ENCODE data around the gene DARS1. TPM values are rescaled to one million over a fixed set of nuclear protein-coding genes. Genes with fewer than 3 reads are reported as not detected.
"Not testable (repeated sequence)": the region's sequence is repeated elsewhere in the genome, so short reads cannot be mapped to it uniquely, and the experiment has no call there.

Gene DARS1
- total RNA-seq, 2 experiments from 2014 or later = 174 to 190 TPM

GRCh38 chr2:135980434-135981079, 4.9 kb downstream of the DARS1 start:
- Mint-ChIP-seq H3K27me3 (no peaks in the 10 kb centered on the region), H3K4me3 (no peak overlapping the region), H3K36me3 (ENCODE audit: low read depth) (peaks cover 69% of the 10 kb centered on the region), H3K27ac (peak overlapping the region; percentile 52), H3K4me1 (peaks cover 54% of the 10 kb centered on the region), H3K9me3 (ENCODE audit: low read depth) (no peaks in the 10 kb centered on the region)
- CTCF ChIA-PET = interaction anchor here (0.6 kb wide), 1 partner anchor 362 kb away, joined by 3 read pairs; no protein-coding TSS in a partner anchor
- DNase-seq (no peak), ATAC-seq (no peak)
- intact Hi-C loops (cut with DNase I, micrococcal nuclease) = no loop called here
- POLR2A ChIA-PET = no interaction called here

- CTCF ChIA-PET = interaction anchor here (1.4 to 2.0 kb wide), 3 partner anchors 9 to 62 kb away, joined by 4 to 10 read pairs (median 5); no protein-coding TSS in a partner anchor
- Mint-ChIP-seq H3K36me3 (ENCODE audit: low read depth) (peaks cover 73% of the 10 kb centered on the region), H3K9me3 (ENCODE audit: low read depth) (no peaks in the 10 kb centered on the region), H3K4me1 (peaks cover 52% of the 10 kb centered on the region), H3K4me3 (no peak overlapping the region), H3K27me3 (no peaks in the 10 kb centered on the region), H3K27ac (no peak overlapping the region)
- POLR2A ChIA-PET = no interaction called here
- ATAC-seq = no peak
- intact Hi-C loops (cut with DNase I, micrococcal nuclease) = no loop called here
- no peak for DNase-seq
These were observed 9.7 kb downstream of the DARS1 start for GRCh38 chr2:135975702-135976101.

- peaks cover 46% of the 10 kb centered on the region for H3K4me1 Mint-ChIP-seq
- no peak for ATAC-seq
- H3K9me3 Mint-ChIP-seq (ENCODE audit: low read depth) = no peaks in the 10 kb centered on the region
- no peaks in the 10 kb centered on the region for H3K27me3 Mint-ChIP-seq
- H3K27ac Mint-ChIP-seq = no peak overlapping the region
- CTCF ChIA-PET = no interaction called here
- H3K36me3 Mint-ChIP-seq (ENCODE audit: low read depth) = peaks cover 70% of the 10 kb centered on the region
- H3K4me3 Mint-ChIP-seq = no peak overlapping the region
- DNase-seq = no peak
- intact Hi-C loops (cut with DNase I, micrococcal nuclease) = no loop called here
- POLR2A ChIA-PET = interaction anchor here (0.7 kb wide), 1 partner anchor 21 kb away, joined by 9 read pairs; no protein-coding TSS in a partner anchor
These were observed 11.4 kb downstream of the DARS1 start for GRCh38 chr2:135974036-135974435.

- H3K27ac Mint-ChIP-seq = no peak overlapping the region
- POLR2A ChIA-PET = no interaction called here
- intact Hi-C loops (cut with DNase I, micrococcal nuclease) = no loop called here
- H3K4me1 Mint-ChIP-seq = peaks cover 44% of the 10 kb centered on the region
- CTCF ChIA-PET = interaction anchor here (0.7 to 1.8 kb wide), 2 partner anchors 14 to 85 kb away, joined by 4 to 7 read pairs; no protein-coding TSS in a partner anchor
- H3K4me3 Mint-ChIP-seq = no peak overlapping the region
- peaks cover 61% of the 10 kb centered on the region for H3K36me3 Mint-ChIP-seq (ENCODE audit: low read depth)
- no peaks in the 10 kb centered on the region for H3K27me3 Mint-ChIP-seq
- H3K9me3 Mint-ChIP-seq (ENCODE audit: low read depth) = no peaks in the 10 kb centered on the region
- ATAC-seq = no peak
- DNase-seq = no peak
These were observed 15.6 kb downstream of the DARS1 start for GRCh38 chr2:135969655-135970387.

GRCh38 chr2:135965756-135966155, 19.7 kb downstream of the DARS1 start:
- intact Hi-C loops (cut with DNase I, micrococcal nuclease) = no loop called here
- Mint-ChIP-seq H3K4me1 (peaks cover 55% of the 10 kb centered on the region), H3K36me3 (ENCODE audit: low read depth) (peaks cover 49% of the 10 kb centered on the region), H3K9me3 (ENCODE audit: low read depth) (no peaks in the 10 kb centered on the region), H3K4me3 (no peak overlapping the region), H3K27me3 (no peaks in the 10 kb centered on the region), H3K27ac (no peak overlapping the region)
- ATAC-seq = no peak
- no peak for DNase-seq
- CTCF ChIA-PET = interaction anchor here (1.5 to 1.7 kb wide), 3 partner anchors 10 to 33 kb away, joined by 4 to 5 read pairs (median 5); no protein-coding TSS in a partner anchor
- POLR2A ChIA-PET = interaction anchor here (0.6 kb wide), 3 partner anchors 12 to 238 kb away, joined by 3 to 9 read pairs (median 4); no protein-coding TSS in a partner anchor

- H3K4me3 Mint-ChIP-seq; H3K9me3 Mint-ChIP-seq (ENCODE audit: low read depth); H3K27me3 Mint-ChIP-seq; CTCF ChIA-PET; intact Hi-C loops (cut with DNase I, micrococcal nuclease); POLR2A ChIA-PET; ATAC-seq; DNase-seq: not testable (repeated sequence)
- H3K36me3 Mint-ChIP-seq (ENCODE audit: low read depth) = peaks cover 48% of the 10 kb centered on the region
- H3K4me1 Mint-ChIP-seq = peaks cover 56% of the 10 kb centered on the region
- peak overlapping the region; percentile 42 for H3K27ac Mint-ChIP-seq
These were observed 21.0 kb downstream of the DARS1 start for GRCh38 chr2:135964404-135964803.

GRCh38 chr2:135963841-135964240, 21.6 kb downstream of the DARS1 start:
- ATAC-seq = no peak
- ChIA-PET POLR2A (no interaction called here), CTCF (interaction anchor here (1.1 to 1.5 kb wide), 2 partner anchors 49 to 418 kb away, joined by 3 to 4 read pairs; no protein-coding TSS in a partner anchor)
- Mint-ChIP-seq H3K27me3 (no peaks in the 10 kb centered on the region), H3K4me1 (peaks cover 56% of the 10 kb centered on the region), H3K36me3 (ENCODE audit: low read depth) (peaks cover 48% of the 10 kb centered on the region), H3K4me3 (no peak overlapping the region), H3K9me3 (ENCODE audit: low read depth) (no peaks in the 10 kb centered on the region), H3K27ac (no peak overlapping the region)
- no peak for DNase-seq
- intact Hi-C loops (cut with DNase I, micrococcal nuclease) = no loop called here

GRCh38 chr2:135962366-135963123, 22.9 kb downstream of the DARS1 start:
- DNase-seq = no peak
- ChIA-PET CTCF (interaction anchor here (1.1 to 1.5 kb wide), 3 partner anchors 17 to 420 kb away, joined by 3 to 4 read pairs (median 3); no protein-coding TSS in a partner anchor), POLR2A (interaction anchor here (0.7 kb wide), 1 partner anchor 22 kb away, joined by 3 read pairs; no protein-coding TSS in a partner anchor)
- peak overlapping the region; percentile 90 for H3K27ac Mint-ChIP-seq
- H3K36me3 Mint-ChIP-seq (ENCODE audit: low read depth) = peaks cover 44% of the 10 kb centered on the region
- intact Hi-C loops (cut with DNase I, micrococcal nuclease) = no loop called here
- H3K4me3 Mint-ChIP-seq = peak overlapping the region; percentile 10
- ATAC-seq = peak; percentile 71
- H3K4me1 Mint-ChIP-seq = peaks cover 55% of the 10 kb centered on the region
- no peaks in the 10 kb centered on the region for H3K9me3 Mint-ChIP-seq (ENCODE audit: low read depth)
- H3K27me3 Mint-ChIP-seq = no peaks in the 10 kb centered on the region

- CTCF ChIA-PET = interaction anchor here (1.2 to 1.7 kb wide), 3 partner anchors 11 to 421 kb away, joined by 5 to 9 read pairs (median 8); no protein-coding TSS in a partner anchor
- no peaks in the 10 kb centered on the region for H3K9me3 Mint-ChIP-seq (ENCODE audit: low read depth)
- peaks cover 47% of the 10 kb centered on the region for H3K36me3 Mint-ChIP-seq (ENCODE audit: low read depth)
- peaks cover 54% of the 10 kb centered on the region for H3K4me1 Mint-ChIP-seq
- peak overlapping the region; percentile 50 for H3K4me3 Mint-ChIP-seq
- no peaks in the 10 kb centered on the region for H3K27me3 Mint-ChIP-seq
- DNase-seq (no peak), ATAC-seq (peak; percentile 63)
- H3K27ac Mint-ChIP-seq = peak overlapping the region; percentile 90
- intact Hi-C loops (cut with DNase I, micrococcal nuclease) = loop anchor here in 1 of 2 experiments (2.0 kb wide), 1 partner anchor 24 kb away; the partner anchor contains the start of gene DARS1
- POLR2A ChIA-PET = interaction anchor here (0.5 to 1.2 kb wide), 4 partner anchors 11 to 1012 kb away, joined by 3 to 4 read pairs (median 3); no protein-coding TSS in a partner anchor
These were observed 24.5 kb downstream of the DARS1 start for GRCh38 chr2:135960656-135961551.

GRCh38 chr2:135960150-135960549, 25.3 kb downstream of the DARS1 start:
- ChIA-PET CTCF (interaction anchor here (1.2 to 1.7 kb wide), 3 partner anchors 10 to 422 kb away, joined by 5 to 9 read pairs (median 8); no protein-coding TSS in a partner anchor), POLR2A (interaction anchor here (0.5 to 1.2 kb wide), 2 partner anchors 422 to 1011 kb away, joined by 3 read pairs; no protein-coding TSS in a partner anchor)
- peaks cover 53% of the 10 kb centered on the region for H3K36me3 Mint-ChIP-seq (ENCODE audit: low read depth)
- intact Hi-C loops (cut with DNase I, micrococcal nuclease) = loop anchor here in 1 of 2 experiments (2.0 kb wide), 1 partner anchor 25 kb away; the partner anchor contains the start of gene DARS1
- H3K27ac Mint-ChIP-seq = peak overlapping the region; percentile 2
- no peak for DNase-seq
- no peaks in the 10 kb centered on the region for H3K9me3 Mint-ChIP-seq (ENCODE audit: low read depth)
- peaks cover 55% of the 10 kb centered on the region for H3K4me1 Mint-ChIP-seq
- H3K27me3 Mint-ChIP-seq = no peaks in the 10 kb centered on the region
- no peak for ATAC-seq
- H3K4me3 Mint-ChIP-seq = no peak overlapping the region
